Stimulated activated CD8-positive, alpha-beta memory T cell treated with anti-CD3 and anti-CD28 coated beads, Interleukin-12 subunit alpha, Interleukin-12 subunit beta, amount 100 ng/mL, for 24 hours (primary cell): ENCODE data around the gene FAM107B.
"Not testable (repeated sequence)": the region's sequence is repeated elsewhere in the genome, so short reads cannot be mapped to it uniquely, and the experiment has no call there.

Experiments
- DNase-seq: peaks from one replicate; pipeline ENCODE4 v3.0.0-alpha.2; 2020; ENCODE audit errors: extremely low read depth

Gene FAM107B

DNA sequence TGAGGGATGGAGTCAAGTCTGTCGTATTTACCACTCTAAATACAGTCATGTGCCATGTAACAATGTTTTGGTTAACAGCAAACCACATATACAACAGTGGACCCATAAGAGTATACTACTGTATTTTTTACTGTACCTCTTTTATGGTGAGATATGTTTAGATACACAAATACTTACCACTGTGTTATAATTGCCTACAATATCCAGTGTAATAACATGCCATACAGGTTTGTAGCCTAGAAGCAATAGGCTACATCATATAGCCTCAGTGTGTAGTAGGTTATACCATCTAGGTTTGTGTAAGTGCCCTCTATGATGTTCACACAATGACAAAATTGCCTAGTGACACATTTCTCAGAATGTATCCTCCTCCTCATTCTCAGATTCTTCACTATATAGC lies 110.4 kb downstream of the FAM107B start:
- no peak for DNase-seq

DNA sequence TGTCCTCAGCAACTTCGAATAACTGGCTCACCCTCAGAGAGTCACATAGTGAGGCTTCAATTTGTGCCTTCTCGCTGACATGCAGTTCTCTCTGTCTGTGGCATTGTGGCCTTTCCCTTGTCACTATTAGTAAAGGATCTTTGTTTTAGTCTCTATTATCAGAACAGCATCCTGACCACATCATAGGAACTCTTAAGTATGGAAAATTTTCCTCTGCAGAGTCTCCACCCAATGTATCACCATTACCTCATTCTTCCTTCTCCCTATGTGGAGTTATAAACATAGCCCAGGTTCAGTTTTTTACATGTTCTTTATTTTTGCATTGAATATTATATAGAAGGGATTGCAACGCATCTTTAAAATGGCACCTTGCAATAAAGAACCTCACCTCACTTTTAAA lies 112.9 kb downstream of the FAM107B start:
- no peak for DNase-seq

DNA sequence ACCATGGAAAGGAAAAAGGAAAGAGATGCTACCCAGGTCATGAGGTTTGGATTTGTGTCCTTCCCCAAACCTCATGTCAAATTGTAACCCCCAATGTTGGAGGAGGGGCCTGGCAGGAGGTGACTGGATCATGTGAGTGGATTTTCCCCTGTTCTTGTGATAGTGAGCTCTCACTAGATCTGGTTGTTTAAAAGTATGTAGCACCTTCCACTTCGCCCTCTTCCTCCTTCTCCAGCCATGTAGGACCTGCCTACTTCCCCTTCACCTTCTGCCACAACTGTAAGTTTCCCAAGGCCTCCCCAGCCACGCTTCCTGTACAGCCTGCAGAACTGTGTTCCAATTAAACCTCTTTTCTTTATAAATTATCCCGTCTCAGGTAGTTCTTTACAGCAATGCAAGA lies 113.9 kb downstream of the FAM107B start:
- no peak for DNase-seq

DNA sequence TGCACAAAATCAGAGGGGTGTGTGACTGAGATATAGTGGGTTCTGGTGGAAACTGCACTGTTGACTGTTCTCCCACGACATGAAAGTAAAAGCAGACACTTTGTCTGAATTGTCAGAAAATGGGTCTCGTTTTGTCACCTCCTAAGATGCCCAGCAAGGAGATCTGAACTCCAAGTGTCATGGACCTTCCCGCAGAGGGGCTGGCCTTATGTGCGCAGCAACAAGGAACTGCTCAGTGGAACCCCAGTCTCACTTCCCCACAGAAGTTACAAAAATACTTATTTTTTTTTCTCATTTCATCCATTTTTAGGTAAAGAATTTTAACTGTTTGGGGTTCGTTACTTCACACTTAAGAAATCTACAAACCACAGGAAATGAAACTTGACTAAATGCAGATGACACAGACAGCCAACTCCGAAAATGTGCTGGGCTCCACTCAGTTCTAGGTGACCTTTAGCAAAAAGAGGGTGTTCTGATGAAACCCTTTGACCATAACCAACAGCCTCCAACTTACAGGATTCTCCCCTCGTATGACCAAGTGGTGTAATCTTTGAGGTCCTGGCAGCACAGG lies 115.0 kb downstream of the FAM107B start:
- no peak for DNase-seq

- not testable (repeated sequence) for DNase-seq
Measured at GRCh38 chr10:14659137-14659536, 115.6 kb downstream of the FAM107B start.

DNA sequence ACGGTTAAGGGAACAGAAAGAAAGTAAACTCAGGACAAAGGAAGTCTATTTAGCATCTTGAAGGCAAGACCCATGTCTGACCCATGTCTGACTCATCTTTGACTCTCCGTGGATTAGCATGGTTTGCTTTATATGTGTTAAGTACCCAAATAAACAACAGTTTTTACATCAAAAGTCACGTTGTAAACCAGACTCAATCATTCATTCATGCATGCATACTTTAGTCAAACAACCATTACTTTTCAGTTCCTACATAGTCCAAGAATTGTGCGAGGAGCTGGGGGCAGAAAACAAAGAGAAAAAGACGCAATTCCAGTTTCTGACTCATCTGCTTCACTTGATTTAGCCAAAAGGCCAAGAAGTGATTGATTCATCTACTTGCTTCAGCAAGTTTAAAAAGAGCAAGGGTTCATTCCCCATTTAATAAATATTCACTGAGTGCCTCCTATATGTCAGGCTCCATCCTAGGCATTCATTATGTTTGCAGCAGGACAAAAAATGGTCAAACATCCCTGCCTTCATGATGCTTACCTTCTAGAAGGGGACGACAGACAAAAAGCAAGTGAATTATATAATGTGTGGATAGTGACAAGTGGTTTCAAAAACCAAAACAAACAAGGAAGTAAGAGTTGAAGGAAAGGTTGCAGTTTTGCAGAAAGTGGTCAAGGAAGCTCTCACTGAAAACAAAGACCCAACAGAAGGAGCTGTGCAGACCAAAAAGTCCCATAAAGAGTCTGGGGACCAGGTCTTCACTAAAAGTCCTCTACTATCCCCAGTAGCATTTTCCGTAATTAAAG lies 116.2 kb downstream of the FAM107B start:
- DNase-seq = no peak

DNA sequence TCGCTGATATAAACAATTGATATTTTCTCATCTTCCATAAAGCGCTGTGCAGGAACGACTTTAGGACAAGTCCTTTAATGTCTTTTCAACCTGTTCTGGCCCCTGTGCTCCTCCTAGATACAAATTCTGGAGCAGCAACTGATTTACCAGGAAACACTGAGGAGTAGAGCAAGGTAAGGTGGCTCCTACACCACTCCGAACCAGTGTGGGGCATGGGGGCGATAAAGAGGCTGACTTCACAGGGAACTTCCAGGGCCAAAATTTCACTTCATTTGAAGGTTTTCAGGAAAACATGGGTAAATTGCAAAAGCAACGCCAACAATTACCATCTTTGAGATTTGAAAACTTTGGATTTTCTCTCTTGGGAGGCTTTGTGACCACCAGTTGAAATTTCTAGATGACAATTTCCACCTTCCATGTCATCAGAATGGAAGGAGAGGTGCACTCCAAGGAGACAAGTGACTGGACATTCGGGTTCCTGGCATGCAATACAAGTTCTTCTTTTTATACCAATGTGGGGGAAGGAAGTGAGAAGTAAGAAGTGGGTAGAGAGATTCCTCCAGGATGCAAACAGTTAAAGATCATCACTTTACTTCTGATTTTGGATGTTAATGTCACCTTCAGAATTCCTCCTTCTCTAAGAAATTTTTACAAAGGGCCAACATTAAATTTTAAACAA lies 118.5 kb downstream of the FAM107B start:
- no peak for DNase-seq

DNA sequence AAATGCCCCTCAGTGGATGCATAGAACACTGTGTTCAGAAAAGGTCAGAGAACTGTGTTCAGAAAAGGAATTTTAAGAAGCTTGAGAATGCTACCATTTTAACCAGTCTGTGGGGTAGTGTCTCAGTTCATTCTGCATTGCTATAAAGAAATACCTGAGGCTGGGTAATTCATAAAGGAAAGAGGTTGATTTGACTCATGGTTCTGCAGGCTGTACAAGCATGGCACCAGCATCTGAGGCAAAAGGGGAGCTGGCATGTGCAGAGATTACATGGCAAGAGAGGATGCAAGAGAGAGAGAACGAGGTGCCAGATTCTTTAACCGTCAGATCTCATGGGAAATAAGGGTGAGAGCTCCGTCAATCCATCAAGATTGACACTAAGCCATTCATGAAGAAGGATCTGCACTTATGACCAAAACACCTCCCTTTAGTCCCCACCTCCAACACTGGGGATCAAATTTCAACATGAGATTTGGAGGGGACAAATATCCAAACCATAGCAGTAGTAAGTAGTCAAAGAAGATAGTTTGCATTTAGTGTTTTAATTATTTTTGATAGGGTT lies 119.8 kb downstream of the FAM107B start:
- DNase-seq = no peak

DNA sequence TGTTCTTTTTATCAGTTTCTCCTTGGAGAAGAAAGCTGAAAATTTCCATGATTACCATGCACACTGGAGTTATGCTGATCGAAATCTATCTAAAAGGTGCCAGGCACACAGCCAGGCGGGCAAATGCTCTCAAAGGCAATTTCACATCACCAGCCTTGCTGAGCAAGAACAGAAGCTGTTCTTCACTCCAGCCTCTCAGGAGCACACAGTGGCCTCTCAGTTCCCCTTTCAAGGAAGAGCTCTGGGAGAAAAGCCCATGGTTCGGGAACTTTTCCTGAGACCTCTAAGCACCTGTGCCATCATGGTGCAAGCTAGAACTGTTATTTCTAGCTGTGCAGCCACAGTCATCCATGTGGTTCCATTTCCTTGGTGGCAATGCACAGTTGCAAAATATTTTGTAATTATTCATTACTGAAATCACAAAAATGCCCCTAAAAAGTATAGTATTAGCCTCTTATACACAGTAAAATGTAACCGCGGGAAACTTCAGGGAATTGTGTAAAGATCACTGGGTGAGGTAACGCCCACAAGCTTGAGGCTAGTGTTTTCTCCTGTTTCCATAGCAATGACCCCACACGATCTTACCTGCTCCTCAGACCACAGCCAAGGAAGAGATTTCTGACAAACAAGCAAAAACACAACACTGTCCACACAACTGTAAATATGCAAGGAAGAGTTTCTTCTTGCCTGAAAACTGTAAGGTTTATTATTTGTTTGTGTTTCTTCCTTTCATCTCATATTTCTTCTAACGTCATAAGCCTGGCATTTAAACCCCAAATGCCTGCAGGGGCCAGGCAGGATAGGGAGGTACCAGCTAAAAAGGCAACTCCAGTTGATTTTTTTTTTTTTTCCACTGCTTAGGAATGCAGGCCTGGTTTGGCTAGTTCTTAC lies 121.2 kb downstream of the FAM107B start:
- no peak for DNase-seq

- DNase-seq = no peak
Measured at GRCh38 chr10:14652816-14653215, 121.9 kb downstream of the FAM107B start.

GRCh38 chr10:14652067-14652466 lies 122.6 kb downstream of the FAM107B start:
- DNase-seq = no peak

GRCh38 chr10:14649739-14650138 lies 125.0 kb downstream of the FAM107B start:
- DNase-seq = no peak

GRCh38 chr10:14648946-14649345 lies 125.8 kb downstream of the FAM107B start:
- DNase-seq = no peak

DNA sequence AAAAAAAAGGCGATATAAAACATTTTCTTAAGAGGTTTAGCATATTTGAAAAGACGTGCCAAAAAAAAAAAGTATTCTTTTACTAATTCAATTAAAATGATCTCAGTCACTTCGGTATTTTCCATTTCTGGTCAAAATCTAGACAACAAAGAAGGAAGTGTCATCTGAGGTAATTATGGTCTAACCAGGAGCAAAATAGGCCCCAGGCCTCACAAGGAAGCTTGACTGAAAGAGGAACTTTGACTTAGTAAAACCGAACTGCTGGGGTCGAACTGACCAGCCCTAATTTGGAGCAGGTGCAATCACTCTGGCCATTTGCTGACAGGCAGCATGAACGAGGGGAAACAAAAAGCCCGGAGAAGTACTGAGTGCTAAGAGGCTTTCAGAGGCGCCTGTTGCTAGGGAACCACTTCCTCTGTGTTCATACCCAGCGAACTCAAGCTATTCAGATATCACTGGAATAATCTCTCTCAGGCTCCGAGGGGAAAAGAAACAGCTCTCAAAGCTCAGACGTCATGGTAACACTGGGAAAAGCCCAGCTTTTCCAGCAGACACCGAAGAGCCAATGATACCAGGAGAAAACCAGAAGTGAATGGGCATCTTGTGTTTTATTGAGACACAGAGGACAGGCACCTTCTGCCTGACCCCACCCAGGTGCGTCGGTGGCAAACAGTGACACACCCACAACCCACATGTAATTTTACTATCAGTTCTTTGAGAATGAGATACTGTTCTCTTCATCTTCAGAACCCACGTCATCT lies 126.5 kb downstream of the FAM107B start:
- peak; percentile 37 for DNase-seq

DNA sequence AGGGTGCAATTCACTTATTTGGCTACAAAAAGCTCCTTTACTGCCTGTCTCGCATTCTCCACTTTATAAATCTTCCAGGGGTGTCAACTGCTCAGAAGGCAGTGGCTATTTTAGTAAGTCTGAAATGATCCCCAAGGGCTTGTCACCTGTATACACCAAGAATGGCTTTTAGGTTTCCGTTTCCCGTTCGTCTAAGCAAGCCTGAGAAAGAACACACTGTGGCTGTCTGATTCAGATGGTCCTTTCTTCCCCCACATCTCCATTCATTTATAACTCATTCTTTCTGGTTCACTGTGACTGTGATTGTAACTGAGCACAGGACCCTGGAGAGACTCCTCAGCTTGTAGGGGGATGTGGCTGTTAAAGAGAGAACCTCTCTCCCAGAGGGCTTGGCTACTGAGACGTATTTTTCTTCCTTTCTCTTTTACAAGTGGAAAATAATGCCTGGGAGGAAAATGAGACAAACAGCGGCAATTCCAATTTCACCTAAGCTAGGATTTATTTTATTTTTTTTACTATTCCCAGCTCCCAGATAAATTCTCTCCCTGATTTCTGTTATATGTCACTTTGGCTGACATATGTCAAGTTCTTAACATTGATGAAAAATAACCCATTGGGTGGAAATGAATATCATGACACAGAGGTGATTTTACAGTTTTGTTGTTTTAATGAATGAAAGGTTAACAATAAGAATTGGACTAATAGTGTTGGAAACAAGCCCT lies 129.3 kb downstream of the FAM107B start:
- no peak for DNase-seq

DNA sequence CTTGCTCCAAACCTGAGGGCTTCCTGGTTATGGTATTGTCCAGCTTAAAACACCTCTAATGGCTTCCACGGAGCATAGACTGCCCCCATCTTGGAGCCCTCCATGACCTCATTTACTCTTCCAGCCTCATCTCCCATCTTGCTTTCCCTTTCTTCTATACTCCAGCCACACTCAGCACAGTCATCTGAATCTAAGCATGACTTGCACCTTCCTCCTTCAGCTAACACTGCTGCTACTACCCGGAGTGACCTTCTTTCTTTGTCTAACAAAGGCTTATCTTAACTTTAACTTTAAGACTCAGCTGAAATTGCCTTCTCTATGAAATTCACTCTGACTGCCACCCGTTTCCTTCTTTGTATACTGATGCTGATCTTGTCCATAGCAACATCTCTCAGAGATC lies 135.1 kb downstream of the FAM107B start:
- DNase-seq = no peak

DNA sequence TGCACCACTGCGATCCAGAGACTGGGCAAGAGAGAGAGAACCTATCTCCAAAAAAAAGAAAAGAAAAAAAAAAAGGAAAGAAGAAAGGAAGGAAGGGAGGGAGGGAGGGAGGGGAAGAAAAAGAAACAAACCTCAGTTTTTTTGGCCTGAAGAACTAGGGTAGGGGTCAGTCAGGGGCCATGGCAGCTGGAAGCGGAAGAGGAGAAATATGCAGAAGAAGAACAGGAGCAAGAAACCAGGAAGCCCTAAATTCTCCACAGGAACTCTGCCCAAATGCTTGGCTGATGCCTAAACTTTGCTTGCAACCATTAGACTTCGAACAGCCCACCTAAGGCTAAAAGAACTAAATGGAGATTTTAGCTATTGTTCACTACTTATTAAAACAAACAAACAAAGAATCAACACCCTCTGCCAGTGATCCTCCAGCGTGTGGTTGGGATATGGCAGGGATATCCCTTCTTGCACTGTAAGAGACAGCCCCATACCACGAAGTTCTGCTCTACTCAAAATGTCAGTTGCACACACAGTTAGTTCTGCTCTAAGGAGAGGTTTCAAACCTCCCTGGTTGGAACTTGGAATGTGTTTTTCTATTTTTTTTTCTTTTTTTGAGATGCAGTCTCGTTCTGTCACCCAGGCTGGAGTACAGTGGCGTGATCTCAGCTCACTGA lies 139.5 kb downstream of the FAM107B start:
- no peak for DNase-seq

DNA sequence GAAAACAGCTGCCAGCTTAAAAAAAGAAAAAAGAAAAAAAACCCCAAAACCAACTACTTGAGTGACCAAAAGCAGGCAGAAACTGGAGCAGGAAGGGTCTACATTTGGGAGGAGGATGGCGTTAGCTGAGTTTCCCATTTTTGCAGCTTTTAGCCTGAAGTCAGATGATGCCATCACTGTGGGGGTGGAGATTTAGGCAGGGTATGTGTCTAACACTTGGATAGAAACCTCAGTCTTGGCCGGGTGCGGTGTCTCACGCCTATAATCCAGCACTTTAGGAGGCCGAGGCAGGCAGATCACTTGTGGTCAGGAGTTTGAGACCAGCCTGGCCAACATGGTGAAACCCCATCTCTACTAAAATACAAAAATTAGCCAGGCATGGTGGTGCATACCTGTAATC lies 140.1 kb downstream of the FAM107B start:
- not testable (repeated sequence) for DNase-seq

DNA sequence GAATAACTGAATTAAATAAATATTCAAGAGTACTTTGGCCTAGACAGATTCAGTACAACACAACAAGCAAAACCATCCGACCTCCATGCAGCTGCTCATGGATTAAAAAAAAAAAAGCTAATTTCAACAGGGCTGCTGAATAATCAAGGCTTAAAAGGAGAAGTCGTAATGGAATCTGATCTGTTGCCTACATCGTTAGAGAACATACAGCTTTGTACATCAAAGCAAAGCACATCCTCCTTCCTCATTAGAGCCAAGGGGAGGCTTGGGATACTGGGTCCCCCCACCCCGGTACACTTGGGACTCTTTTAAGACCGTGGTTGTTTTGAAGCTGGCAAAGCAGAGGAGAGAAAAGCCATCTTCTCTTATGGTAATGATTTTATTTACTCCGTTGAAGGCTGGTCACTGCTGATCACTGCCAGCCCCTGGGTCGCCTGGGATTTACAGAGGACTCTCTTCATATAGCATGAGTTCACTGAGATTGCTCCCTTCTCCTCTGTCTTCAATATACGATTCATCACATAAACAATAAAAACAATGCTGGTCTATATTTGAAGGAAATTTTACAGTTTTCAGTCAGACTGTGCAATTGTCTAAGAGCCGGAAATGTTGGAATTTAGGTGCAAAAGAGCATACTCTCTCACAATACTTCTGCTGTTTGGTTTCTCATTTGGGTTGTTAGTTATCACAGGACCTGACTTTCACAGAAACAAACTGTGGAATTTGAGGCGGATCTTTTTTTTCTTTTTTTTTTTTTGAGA lies 148.8 kb downstream of the FAM107B start:
- no peak for DNase-seq
